VCaP (cell line): ENCODE results near the gene PNKD.

ENCODE experiments used
- H3K27ac ChIP-seq: fragments of 450-650 bp; 2 replicates; pipeline ENCODE4 v1.5.1; 2017
- TF ChIP-seq, protein P1 (sequence below): fragments of 450-650 bp; conservative IDR thresholded peaks from 2 replicates; pipeline ENCODE4 v1.5.1; 2017; ENCODE audit warnings: mild to moderate bottlenecking, moderate library complexity

The PNKD gene

DNA sequence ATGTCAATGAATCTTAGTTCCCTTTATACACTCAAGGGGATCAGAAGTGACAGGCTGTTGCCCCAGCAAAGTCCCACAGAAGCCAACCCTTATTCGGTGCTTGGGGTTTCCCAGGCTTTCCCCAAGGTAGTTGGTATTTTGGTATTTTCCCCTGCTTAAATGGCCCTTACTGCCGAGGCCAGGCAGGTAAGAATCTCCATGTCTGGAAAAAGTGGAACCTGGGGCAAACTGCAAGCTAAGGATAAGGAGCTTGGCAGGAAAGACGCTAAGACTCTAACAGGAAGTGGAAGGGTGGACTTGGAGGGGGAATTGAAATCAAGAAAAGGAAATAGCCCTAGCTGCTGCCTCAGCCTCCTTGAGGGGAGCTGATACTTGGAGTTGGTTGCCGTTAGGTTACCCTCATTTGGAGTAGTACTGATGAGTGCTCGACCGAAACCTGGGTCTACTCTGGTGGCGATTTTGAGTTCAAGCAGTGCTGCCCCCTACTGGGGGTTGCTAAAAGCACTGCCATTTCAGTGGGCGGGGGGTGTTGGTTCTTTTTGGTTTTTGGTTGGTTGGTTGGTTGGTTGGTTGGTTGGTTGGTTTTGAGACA lies 12.8 kb upstream of the PNKD start:
- TF ChIP-seq, protein P1, sequence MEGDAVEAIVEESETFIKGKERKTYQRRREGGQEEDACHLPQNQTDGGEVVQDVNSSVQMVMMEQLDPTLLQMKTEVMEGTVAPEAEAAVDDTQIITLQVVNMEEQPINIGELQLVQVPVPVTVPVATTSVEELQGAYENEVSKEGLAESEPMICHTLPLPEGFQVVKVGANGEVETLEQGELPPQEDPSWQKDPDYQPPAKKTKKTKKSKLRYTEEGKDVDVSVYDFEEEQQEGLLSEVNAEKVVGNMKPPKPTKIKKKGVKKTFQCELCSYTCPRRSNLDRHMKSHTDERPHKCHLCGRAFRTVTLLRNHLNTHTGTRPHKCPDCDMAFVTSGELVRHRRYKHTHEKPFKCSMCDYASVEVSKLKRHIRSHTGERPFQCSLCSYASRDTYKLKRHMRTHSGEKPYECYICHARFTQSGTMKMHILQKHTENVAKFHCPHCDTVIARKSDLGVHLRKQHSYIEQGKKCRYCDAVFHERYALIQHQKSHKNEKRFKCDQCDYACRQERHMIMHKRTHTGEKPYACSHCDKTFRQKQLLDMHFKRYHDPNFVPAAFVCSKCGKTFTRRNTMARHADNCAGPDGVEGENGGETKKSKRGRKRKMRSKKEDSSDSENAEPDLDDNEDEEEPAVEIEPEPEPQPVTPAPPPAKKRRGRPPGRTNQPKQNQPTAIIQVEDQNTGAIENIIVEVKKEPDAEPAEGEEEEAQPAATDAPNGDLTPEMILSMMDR: peak; percentile 42
- no peak overlapping the region for H3K27ac ChIP-seq

DNA sequence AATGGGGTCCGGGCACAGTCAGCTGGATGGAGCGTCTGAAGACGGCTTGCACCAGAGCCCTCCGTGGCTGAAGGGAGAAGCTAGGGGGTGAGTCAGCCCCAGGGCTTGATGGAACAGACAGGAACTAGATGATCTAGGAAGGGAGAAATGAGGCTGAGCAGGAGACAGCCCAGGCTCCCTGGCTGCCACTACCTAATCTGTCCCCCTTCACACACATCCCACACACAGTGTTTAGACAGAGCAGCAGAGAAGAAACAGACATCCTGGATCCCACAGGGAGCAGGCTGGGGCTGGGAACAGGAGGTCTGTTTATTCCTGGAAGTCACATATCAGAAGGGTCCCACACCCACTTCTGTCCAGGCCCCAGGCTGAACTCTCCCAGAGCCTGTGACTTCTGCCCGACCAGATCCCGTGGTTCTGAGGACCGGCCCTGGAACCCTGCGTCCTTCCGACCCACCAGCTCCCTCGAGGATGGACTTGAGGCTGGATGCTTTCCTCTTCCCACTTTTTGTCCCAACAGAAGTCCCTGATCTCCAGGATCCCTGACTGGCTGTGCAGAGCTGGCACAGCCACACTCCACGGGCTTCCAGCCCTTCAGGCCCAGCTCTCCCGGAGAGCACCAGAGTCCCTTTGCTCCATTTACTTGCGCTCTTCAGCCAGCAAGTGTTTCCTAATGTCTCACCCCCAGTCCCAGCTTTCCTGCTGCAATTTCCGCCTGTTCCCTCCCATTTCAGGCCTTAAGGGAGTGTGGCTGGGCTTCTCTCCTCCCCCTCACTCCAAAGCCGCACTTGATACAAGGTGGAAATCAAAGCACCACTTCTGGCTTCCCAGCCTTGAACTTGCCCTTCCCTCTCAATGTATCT lies 11.0 kb upstream of the PNKD start:
- TF ChIP-seq, protein P1: no peak
- H3K27ac ChIP-seq: no peak overlapping the region

GRCh38 chr2:218260166-218260565 lies 10.2 kb upstream of the PNKD start:
- no peak overlapping the region for H3K27ac ChIP-seq
- TF ChIP-seq, protein P1: no peak

- TF ChIP-seq, protein P1: no peak
- 0 out of 2 replicates have a peak within 1 kb of the TSS, but pooled peaks have one; percentile 2 for H3K27ac ChIP-seq
These were observed 9.4 kb upstream of the PNKD start, which contains the start of gene GPBAR1 for GRCh38 chr2:218260742-218261422. Gene GPBAR1 (plus strand): TSS chr2:218261015. CDS start chr2:218262725, 1,710 bp downstream.

DNA sequence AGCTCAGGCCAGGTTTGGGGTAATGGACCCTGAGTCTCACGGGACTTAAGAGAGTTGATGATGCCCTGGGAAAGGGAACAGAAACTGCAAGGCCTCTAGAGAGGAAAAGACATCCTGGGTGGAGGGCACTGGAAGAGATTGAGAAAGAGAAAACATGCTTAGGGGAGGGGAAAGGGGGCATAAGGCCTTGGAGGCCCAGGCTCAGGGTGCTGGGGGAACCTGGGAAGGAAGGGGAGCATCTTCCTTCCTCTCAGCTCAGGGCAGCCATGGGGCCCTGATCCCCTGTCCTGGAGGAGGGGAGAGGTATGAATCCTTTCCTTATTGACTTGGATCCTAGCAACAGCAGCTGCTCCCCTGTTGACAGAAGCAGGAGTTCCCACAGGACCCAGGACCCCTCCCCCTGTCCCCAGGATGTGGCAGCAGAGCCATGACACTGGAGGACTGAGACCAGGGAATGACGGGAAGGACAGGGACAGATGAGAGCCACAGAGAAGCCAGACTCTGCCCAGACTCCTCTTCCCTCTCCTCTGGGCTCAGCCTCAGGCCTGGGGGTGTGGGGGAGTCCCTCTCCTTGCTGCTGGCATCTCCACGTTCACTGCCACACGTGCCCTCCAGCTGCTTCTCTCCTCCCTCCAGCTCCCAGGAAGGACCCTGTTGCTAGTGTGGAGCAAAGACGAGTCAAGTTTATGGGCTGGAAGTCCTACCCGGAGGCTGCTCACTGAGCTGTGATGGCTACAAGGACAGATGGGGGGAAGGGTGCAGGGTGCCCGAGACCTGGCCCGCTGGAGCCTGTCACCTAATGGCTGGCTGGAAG lies 8.7 kb upstream of the PNKD start:
- TF ChIP-seq, protein P1: no peak
- H3K27ac ChIP-seq: 0 out of 2 replicates have a peak overlapping the region, but pooled peaks have one; percentile 2

DNA sequence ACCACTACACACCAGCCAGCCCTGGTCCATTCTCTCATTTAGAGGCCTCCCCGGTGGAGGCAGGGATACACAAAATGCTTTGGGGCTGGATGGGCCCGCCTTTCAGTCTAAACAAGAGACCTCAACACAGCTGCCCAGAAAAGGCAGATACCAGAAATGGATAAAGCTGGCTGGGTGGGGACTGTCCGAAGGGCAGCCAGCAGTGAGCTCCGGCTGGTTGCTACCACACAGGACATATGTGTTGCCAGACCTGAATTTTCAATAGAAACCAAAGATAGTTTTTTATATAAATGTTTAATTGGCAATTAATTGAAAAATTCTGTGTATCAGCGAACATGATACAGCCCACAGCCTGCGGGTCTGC lies 8.1 kb upstream of the PNKD start:
- TF ChIP-seq, protein P1: no peak
- no peak overlapping the region for H3K27ac ChIP-seq
